SK-N-SH treated with all-trans-retinoic acid at 6 μM for 48 hours (cell line): Measurements from ENCODE around the gene STEEP1.
A peak's percentile ranks its signal among the peaks of the same experiment; 100 is the strongest.
"Not testable (repeated sequence)": the region's sequence is repeated elsewhere in the genome, so short reads cannot be mapped to it uniquely, and the experiment has no call there.

Source experiments
- ATAC-seq: fragments of 200-7000 bp; cut with Tn5 transposase; 3 replicates; pipeline ENCODE4 v1.9.1; 2020; ENCODE audit warnings: mild to moderate bottlenecking, moderate library complexity
- ARNTL ChIP-seq: fragments of 450-650 bp; formaldehyde crosslinking; IDR thresholded peaks from 2 replicates; pipeline ENCODE4 v1.5.0; 2020; ENCODE audit warnings: low read depth, mild to moderate bottlenecking, moderate library complexity, borderline replicate concordance
- BACH2 ChIP-seq: fragments of 250-450 bp; sonication (Bioruptor Pico); IDR thresholded peaks from 2 replicates; pipeline ENCODE4 v1.9.0; 2021; ENCODE audit warnings: mild to moderate bottlenecking, borderline replicate concordance
- CREB5 ChIP-seq: fragments of 250-450 bp; sonication (Bioruptor Pico); IDR thresholded peaks from 2 replicates; pipeline ENCODE4 v1.5.1; 2020; ENCODE audit warnings: low read depth, mild to moderate bottlenecking, moderate library complexity
- CSDC2 ChIP-seq: fragments of 250-450 bp; sonication (Bioruptor Pico); IDR thresholded peaks from 2 replicates; pipeline ENCODE4 v1.5.0; 2020; ENCODE audit warnings: mild to moderate bottlenecking, moderate library complexity
- CSRNP3 ChIP-seq: fragments of 250-450 bp; sonication (Bioruptor Pico); IDR thresholded peaks from 2 replicates; pipeline ENCODE4 v1.5.1; 2021; ENCODE audit warnings: mild to moderate bottlenecking, moderate library complexity
- OSR1 ChIP-seq: fragments of 250-450 bp; sonication (Bioruptor Pico); IDR thresholded peaks from 2 replicates; pipeline ENCODE4 v1.8.0; 2022; ENCODE audit warnings: moderate library complexity, mild to moderate bottlenecking, inconsistent platforms
- PPARA ChIP-seq: fragments of 250-450 bp; sonication (Bioruptor Pico); IDR thresholded peaks from 2 replicates; pipeline ENCODE4 v1.5.0; 2020; ENCODE audit warnings: mild to moderate bottlenecking, borderline replicate concordance
- RARB ChIP-seq: fragments of 250-450 bp; sonication (Bioruptor Pico); IDR thresholded peaks from 2 replicates; pipeline ENCODE4 v1.8.0; 2021; ENCODE audit warnings: mild to moderate bottlenecking, moderate library complexity
- SNAI2 ChIP-seq: fragments of 250-450 bp; sonication (Bioruptor Pico); IDR thresholded peaks from 2 replicates; pipeline ENCODE4 v1.5.0; 2020; ENCODE audit warnings: mild to moderate bottlenecking, moderate library complexity
- TCF4 ChIP-seq: fragments of 250-450 bp; sonication (Bioruptor Pico); IDR thresholded peaks from 2 replicates; pipeline ENCODE4 v1.8.0; 2021; ENCODE audit warnings: mild to moderate bottlenecking, moderate library complexity, borderline replicate concordance
- TOX ChIP-seq: fragments of 250-450 bp; sonication (Bioruptor Pico); IDR thresholded peaks from 2 replicates; pipeline ENCODE4 v1.8.0; 2021; ENCODE audit warnings: mild to moderate bottlenecking, moderate library complexity, borderline replicate concordance
- ZC3H10 ChIP-seq: fragments of 250-450 bp; sonication (Bioruptor Pico); IDR thresholded peaks from 2 replicates; pipeline ENCODE4 v1.5.1; 2021; ENCODE audit warnings: mild to moderate bottlenecking, moderate library complexity
- ZFP3 ChIP-seq: fragments of 250-450 bp; sonication (Bioruptor Pico); IDR thresholded peaks from 2 replicates; pipeline ENCODE4 v1.5.0; 2020; ENCODE audit warnings: mild to moderate bottlenecking, moderate library complexity
- ZFP30 ChIP-seq: fragments of 450-650 bp; formaldehyde crosslinking; IDR thresholded peaks from 2 replicates; pipeline ENCODE4 v1.5.0; 2022; ENCODE audit warnings: mild to moderate bottlenecking, moderate library complexity
- ZNF565 ChIP-seq: fragments of 450-650 bp; formaldehyde crosslinking; conservative IDR thresholded peaks from 2 replicates; pipeline ENCODE4 v1.5.0; 2020; ENCODE audit warnings: low read depth, mild to moderate bottlenecking, moderate library complexity
- ZNF70 ChIP-seq: fragments of 450-650 bp; formaldehyde crosslinking; IDR thresholded peaks from 2 replicates; pipeline ENCODE4 v1.5.0; 2020; ENCODE audit warnings: mild to moderate bottlenecking, moderate library complexity
- ZNF8 ChIP-seq: fragments of 450-650 bp; formaldehyde crosslinking; IDR thresholded peaks from 2 replicates; pipeline ENCODE4 v1.5.0; 2020; ENCODE audit warnings: mild to moderate bottlenecking, moderate library complexity
- TF ChIP-seq, protein P1 (sequence below): fragments of 250-450 bp; sonication (Bioruptor Pico); IDR thresholded peaks from 2 replicates; pipeline ENCODE4 v1.5.0; 2020; ENCODE audit warnings: mild to moderate bottlenecking, moderate library complexity

STEEP1 gene

DNA sequence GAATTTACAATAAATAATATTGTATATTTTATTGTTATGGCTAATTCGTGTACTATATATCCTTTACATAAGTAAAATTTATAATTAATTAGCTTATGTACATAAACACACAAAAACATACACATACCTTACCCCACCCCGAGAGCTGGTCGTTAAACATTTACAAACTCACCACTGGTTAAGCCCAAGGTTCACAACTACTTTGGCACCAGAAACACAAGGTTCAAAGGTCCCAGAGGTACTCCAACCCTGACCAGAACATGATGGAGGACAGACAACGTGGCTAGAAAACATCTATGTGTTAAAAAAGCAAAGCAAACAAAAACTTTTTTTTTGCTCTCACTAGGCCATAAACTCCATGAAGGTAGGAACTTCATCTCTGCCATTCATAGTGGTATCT, 59.3 kb downstream of the STEEP1 start:
- TF ChIP-seq ZNF8 (CRISPR knock-in tag) (no peak), ZNF565 (CRISPR knock-in tag) (no peak), ZFP30 (CRISPR knock-in tag) (no peak), CSDC2 (CRISPR knock-in tag) (no peak), TOX (no peak), ZFP3 (CRISPR knock-in tag) (no peak), PPARA (CRISPR knock-in tag) (no peak), CREB5 (CRISPR knock-in tag) (no peak), BACH2 (CRISPR knock-in tag) (no peak), OSR1 (CRISPR knock-in tag) (no peak), SNAI2 (no peak), ZNF70 (no peak), ZC3H10 (CRISPR knock-in tag) (no peak), RARB (CRISPR knock-in tag) (no peak), CSRNP3 (CRISPR knock-in tag) (no peak)
- TF ChIP-seq, protein P1, sequence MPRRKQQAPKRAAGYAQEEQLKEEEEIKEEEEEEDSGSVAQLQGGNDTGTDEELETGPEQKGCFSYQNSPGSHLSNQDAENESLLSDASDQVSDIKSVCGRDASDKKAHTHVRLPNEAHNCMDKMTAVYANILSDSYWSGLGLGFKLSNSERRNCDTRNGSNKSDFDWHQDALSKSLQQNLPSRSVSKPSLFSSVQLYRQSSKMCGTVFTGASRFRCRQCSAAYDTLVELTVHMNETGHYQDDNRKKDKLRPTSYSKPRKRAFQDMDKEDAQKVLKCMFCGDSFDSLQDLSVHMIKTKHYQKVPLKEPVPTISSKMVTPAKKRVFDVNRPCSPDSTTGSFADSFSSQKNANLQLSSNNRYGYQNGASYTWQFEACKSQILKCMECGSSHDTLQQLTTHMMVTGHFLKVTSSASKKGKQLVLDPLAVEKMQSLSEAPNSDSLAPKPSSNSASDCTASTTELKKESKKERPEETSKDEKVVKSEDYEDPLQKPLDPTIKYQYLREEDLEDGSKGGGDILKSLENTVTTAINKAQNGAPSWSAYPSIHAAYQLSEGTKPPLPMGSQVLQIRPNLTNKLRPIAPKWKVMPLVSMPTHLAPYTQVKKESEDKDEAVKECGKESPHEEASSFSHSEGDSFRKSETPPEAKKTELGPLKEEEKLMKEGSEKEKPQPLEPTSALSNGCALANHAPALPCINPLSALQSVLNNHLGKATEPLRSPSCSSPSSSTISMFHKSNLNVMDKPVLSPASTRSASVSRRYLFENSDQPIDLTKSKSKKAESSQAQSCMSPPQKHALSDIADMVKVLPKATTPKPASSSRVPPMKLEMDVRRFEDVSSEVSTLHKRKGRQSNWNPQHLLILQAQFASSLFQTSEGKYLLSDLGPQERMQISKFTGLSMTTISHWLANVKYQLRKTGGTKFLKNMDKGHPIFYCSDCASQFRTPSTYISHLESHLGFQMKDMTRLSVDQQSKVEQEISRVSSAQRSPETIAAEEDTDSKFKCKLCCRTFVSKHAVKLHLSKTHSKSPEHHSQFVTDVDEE (CRISPR knock-in tag): no peak
- ATAC-seq: no peak

GRCh38 chrX:119505145-119505544, 60.1 kb downstream of the STEEP1 start:
- ATAC-seq: not testable (repeated sequence)

DNA sequence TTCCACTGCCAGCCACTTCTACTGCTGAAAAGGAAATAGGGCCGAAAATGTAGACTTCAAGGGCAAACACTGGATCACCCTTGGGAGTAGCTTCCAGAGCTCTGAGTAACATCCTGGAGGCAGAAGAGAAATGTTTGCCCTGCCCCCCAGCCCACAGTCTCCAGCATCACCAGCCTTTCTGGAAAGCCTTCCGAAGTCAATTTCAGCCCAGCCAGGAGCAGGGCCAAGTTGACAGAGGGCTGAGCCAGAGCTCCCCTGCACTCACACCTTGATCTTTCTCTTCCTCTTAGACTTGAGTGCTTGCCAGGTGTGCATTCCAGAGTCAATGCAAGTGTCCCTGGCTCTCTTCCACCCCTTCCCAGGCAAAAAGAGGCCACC, 61.7 kb downstream of the STEEP1 start:
- ATAC-seq: peak; percentile 93

DNA sequence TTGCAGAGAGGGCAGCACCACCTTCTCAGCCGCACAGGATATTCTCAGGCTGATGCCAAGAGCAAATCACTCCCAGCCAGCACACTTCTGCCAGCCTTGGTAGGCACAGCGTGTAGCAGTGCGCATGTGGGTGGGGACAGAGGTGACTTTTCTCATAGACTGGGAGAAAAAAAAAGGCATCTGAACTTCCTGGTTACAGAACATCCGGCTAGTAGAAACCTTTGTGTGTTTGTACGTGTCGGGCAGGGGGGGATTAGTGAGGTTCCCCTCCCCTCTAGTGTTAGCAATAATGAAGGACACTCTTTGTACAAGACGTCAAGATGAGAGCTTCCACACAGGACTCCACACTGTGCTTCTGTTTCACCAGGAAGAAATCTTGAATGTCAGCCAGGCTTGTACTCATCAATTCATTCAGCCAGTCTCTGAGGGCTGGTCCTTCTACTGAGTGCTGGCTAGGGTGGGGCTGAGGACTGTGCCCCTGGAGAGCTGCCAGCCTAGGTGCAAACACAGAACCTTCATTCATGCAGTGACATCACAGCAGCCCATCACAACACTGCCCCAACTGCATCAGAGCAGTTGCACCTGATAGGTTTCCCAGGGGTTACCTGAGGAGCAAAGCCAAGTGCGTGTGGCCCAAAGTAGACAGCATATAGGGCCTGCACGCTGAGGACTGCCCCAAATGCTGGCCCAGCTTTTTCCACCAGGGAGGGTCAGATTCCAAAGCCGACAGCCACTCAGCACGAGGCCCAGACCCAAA, 62.3 kb downstream of the STEEP1 start:
- peak; percentile 73 for ATAC-seq
- TF ChIP-seq ZFP3 (CRISPR knock-in tag) (no peak), CSDC2 (CRISPR knock-in tag) (no peak)

More for the DNA sequence above, 61.7 kb downstream of the STEEP1 start:
- no peak for TF ChIP-seq TCF4
- TF ChIP-seq TOX: no peak
- TF ChIP-seq ARNTL: no peak
- no peak for TF ChIP-seq CSRNP3 (CRISPR knock-in tag)
- TF ChIP-seq ZC3H10 (CRISPR knock-in tag): no peak

GRCh38 chrX:119501511-119502148, 63.6 kb downstream of the STEEP1 start:
- TF ChIP-seq ZFP30 (CRISPR knock-in tag): no peak
- TF ChIP-seq ZNF8 (CRISPR knock-in tag): no peak
- TF ChIP-seq, protein P1 (CRISPR knock-in tag): no peak
- TF ChIP-seq ZNF70: no peak
- no peak for ATAC-seq
